SU-DHL-6 (cell line): ENCODE results near the gene NRIP3.
"Not testable (repeated sequence)": the region's sequence is repeated elsewhere in the genome, so short reads cannot be mapped to it uniquely, and the experiment has no call there.

ENCODE experiments used
- H2AFZ ChIP-seq: fragments of 200-600 bp; sonication (generic); 2 replicates; pipeline ENCODE4 v1.6.1; 2014; ENCODE audit warnings: low read depth, mild to moderate bottlenecking, moderate library complexity, mixed read lengths, antibody characterized with exemption, low read length; ENCODE audit not compliant: severe bottlenecking
- H3F3A ChIP-seq: fragments of 200-600 bp; shearing (Covaris generic); 2 replicates; pipeline ENCODE4 v1.6.0; 2016; ENCODE audit warnings: antibody characterized with exemption, mild to moderate bottlenecking; ENCODE audit not compliant: insufficient read depth
- H3K27ac ChIP-seq: fragments of 200-600 bp; sonication (generic); 2 replicates; pipeline ENCODE4 v1.5.1; 2016; ENCODE audit warnings: low read depth, mild to moderate bottlenecking, low read length, moderate library complexity, mixed read lengths
- H3K27me3 ChIP-seq: fragments of 200-600 bp; sonication (generic), shearing (Covaris generic); 2 replicates; pipeline ENCODE4 v1.6.0; 2014; ENCODE audit warnings: mild to moderate bottlenecking, low read length
- H3K36me3 ChIP-seq: fragments of 200-600 bp; sonication (generic); 2 replicates; pipeline ENCODE4 v1.6.1; 2014; ENCODE audit warnings: mild to moderate bottlenecking, low read length, mixed read lengths
- H3K4me2 ChIP-seq: fragments of 300-600, 200-600 bp; shearing (Covaris generic), sonication (generic); 2 replicates; pipeline ENCODE4 v1.6.0; 2014; ENCODE audit warnings: low read length, low read depth, mild to moderate bottlenecking; ENCODE audit not compliant: poor library complexity, severe bottlenecking
- H3K4me3 ChIP-seq: fragments of 200-600 bp; sonication (generic); 2 replicates; pipeline ENCODE4 v1.5.1; 2014; ENCODE audit warnings: antibody characterized with exemption, low read length, mild to moderate bottlenecking, mixed read lengths; ENCODE audit not compliant: insufficient read depth, poor library complexity, severe bottlenecking
- H3K79me2 ChIP-seq: fragments of 200-600 bp; sonication (generic); 2 replicates; pipeline ENCODE4 v1.6.1; 2014; ENCODE audit warnings: mild to moderate bottlenecking, low read length, moderate library complexity; ENCODE audit not compliant: insufficient read depth
- H3K9ac ChIP-seq: fragments of 200-600 bp; sonication (generic); 2 replicates; pipeline ENCODE4 v1.7.0; 2014; ENCODE audit warnings: mild to moderate bottlenecking, low read length
- H3K9me2 ChIP-seq: fragments of 200-600 bp; sonication (generic); replicated peaks from 2 replicates; pipeline ENCODE4 v1.6.1; 2014; ENCODE audit warnings: low read length; ENCODE audit not compliant: insufficient read depth
- H3K9me3 ChIP-seq: fragments of 200-600 bp; sonication (generic); 2 replicates; pipeline ENCODE4 v1.6.1; 2014; ENCODE audit warnings: low read length, mixed read lengths; ENCODE audit not compliant: insufficient read depth
- H4K20me1 ChIP-seq: fragments of 200-600 bp; sonication (generic); 2 replicates; pipeline ENCODE4 v1.6.1; 2014; ENCODE audit warnings: low read depth, mild to moderate bottlenecking, antibody characterized with exemption, low read length, moderate library complexity, mixed read lengths
- EZH2phosphoT487 ChIP-seq: fragments of 200-600 bp; sonication (generic), shearing (Covaris generic); conservative IDR thresholded peaks from 2 replicates; pipeline ENCODE4 v1.6.1; 2018; ENCODE audit warnings: mild to moderate bottlenecking, antibody characterized with exemption, low read length, moderate library complexity, mixed read lengths
- TF ChIP-seq, protein P1 (sequence below): fragments of 200-600 bp; sonication (generic); IDR thresholded peaks from one replicate; pipeline ENCODE4 v1.5.1; 2017; ENCODE audit warnings: antibody characterized with exemption, mild to moderate bottlenecking, low read length, moderate library complexity; ENCODE audit not compliant: insufficient read depth, poor library complexity, severe bottlenecking

The NRIP3 gene

DNA sequence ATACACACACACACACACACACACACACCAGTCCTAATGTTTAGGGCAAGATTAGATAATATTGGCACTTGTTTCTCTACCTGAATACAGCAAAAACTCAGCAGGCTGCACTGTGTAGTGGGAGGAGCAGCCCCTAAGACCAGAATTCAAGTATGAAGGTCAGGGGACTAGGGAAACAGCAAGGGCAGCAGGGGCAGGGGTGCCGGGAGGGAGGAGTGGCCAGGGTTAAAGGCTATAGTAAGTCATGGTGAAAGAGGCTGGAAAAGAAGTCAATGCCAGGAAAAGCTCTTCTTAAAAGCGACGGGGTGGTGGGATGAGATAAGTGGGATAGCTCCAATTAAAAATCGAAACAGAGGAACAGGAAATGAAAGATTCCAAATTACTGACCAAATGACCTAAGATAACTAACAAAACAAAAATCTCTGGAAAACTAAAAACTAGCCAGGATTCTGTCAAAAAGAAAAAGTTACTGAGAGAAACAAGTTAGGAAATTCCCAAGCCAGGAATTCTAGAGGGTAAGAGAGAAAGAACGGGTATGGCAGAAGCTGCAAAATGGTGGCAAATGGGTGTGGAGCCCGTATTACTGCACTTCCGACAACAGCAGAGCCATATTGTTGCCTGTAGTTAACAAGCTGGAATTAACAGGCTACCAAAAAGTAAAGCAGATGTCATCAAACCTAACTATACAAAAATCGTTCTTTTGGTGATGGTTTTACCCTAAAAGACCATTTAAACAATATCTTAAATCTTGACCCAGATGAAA is 62.3 kb downstream of the NRIP3 start:
- Histone ChIP-seq H4K20me1 (no peaks in the 10 kb centered on the region), H3K27ac (no peak overlapping the region), H3K4me2 (no peak overlapping the region), H2AFZ (no peak overlapping the region), H3K9ac (no peak overlapping the region), H3K9me2 (no peaks in the 10 kb centered on the region), H3K9me3 (no peaks in the 10 kb centered on the region), H3K27me3 (no peaks in the 10 kb centered on the region), H3F3A (no peaks in the 10 kb centered on the region), H3K79me2 (no peaks in the 10 kb centered on the region), H3K36me3 (no peaks in the 10 kb centered on the region), H3K4me3 (no peak overlapping the region)
- TF ChIP-seq, protein P1, sequence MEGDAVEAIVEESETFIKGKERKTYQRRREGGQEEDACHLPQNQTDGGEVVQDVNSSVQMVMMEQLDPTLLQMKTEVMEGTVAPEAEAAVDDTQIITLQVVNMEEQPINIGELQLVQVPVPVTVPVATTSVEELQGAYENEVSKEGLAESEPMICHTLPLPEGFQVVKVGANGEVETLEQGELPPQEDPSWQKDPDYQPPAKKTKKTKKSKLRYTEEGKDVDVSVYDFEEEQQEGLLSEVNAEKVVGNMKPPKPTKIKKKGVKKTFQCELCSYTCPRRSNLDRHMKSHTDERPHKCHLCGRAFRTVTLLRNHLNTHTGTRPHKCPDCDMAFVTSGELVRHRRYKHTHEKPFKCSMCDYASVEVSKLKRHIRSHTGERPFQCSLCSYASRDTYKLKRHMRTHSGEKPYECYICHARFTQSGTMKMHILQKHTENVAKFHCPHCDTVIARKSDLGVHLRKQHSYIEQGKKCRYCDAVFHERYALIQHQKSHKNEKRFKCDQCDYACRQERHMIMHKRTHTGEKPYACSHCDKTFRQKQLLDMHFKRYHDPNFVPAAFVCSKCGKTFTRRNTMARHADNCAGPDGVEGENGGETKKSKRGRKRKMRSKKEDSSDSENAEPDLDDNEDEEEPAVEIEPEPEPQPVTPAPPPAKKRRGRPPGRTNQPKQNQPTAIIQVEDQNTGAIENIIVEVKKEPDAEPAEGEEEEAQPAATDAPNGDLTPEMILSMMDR = no peak
- no peak for TF ChIP-seq EZH2phosphoT487

- Histone ChIP-seq H3F3A (no peaks in the 10 kb centered on the region), H3K36me3 (no peaks in the 10 kb centered on the region), H3K4me3 (no peak overlapping the region), H3K9me3 (no peaks in the 10 kb centered on the region), H2AFZ (no peak overlapping the region), H3K27me3 (no peaks in the 10 kb centered on the region), H4K20me1 (no peaks in the 10 kb centered on the region), H3K9ac (no peak overlapping the region), H3K79me2 (no peaks in the 10 kb centered on the region), H3K4me2 (no peak overlapping the region), H3K27ac (no peak overlapping the region), H3K9me2 (no peaks in the 10 kb centered on the region)
- no peak for TF ChIP-seq EZH2phosphoT487
- TF ChIP-seq, protein P1 = no peak
These were observed 66.1 kb downstream of the NRIP3 start for GRCh38 chr11:8937659-8938058.

- TF ChIP-seq, protein P1 = no peak
- no peak for TF ChIP-seq EZH2phosphoT487
- no peaks in the 10 kb centered on the region for H3K36me3 ChIP-seq
These were observed 66.6 kb downstream of the NRIP3 start for GRCh38 chr11:8937159-8937558.

GRCh38 chr11:8935789-8936188 is 68.0 kb downstream of the NRIP3 start:
- not testable (repeated sequence) for H3K4me3 ChIP-seq, H2AFZ ChIP-seq, H4K20me1 ChIP-seq, H3K27me3 ChIP-seq, H3K9me2 ChIP-seq, H3F3A ChIP-seq, H3K79me2 ChIP-seq, H3K36me3 ChIP-seq, H3K9ac ChIP-seq, H3K4me2 ChIP-seq, H3K27ac ChIP-seq, H3K9me3 ChIP-seq

More at GRCh38 chr11:8937159-8937558, 66.6 kb downstream of the NRIP3 start:
- H3K79me2 ChIP-seq = no peaks in the 10 kb centered on the region
- H3K4me2 ChIP-seq = no peak overlapping the region
- no peaks in the 10 kb centered on the region for H3K27me3 ChIP-seq
- no peak overlapping the region for H3K4me3 ChIP-seq
- no peak overlapping the region for H2AFZ ChIP-seq
- H3F3A ChIP-seq = no peaks in the 10 kb centered on the region
- no peak overlapping the region for H3K27ac ChIP-seq
- no peaks in the 10 kb centered on the region for H3K9me2 ChIP-seq
- no peak overlapping the region for H3K9ac ChIP-seq
- no peaks in the 10 kb centered on the region for H4K20me1 ChIP-seq
- H3K9me3 ChIP-seq = no peaks in the 10 kb centered on the region
